Measurements from ENCODE around the gene THAP9.

The THAP9 gene

DNA sequence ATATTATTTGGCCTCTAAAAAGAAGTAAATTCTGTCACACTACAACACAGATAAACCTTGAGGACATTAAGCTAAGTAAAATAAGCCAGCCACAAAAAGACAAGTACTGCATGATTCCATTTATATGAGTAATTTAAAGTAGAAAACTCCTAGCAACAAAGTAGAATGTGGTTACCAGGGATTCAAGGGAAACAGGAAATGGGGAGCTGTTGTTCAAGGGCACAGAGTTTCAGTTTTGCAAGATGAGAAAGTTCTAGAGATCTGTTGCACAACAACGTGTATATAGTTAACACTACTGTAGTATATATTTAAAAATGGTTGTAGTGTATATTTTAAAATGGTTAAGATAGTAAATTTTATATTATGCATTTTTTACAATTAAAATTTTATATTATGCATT, 34.9 kb upstream of the THAP9 start:
- H3K27ac ChIP-seq (ENCODE audit: extremely low read depth, low read depth, low read length): no peak overlapping the region
- H3K4me1 ChIP-seq (ENCODE audit: control insufficient read depth, insufficient read depth, low read length): no peaks in the 10 kb centered on the region
- ChIA-PET CTCF (interaction anchor here (0.6 to 0.7 kb wide), 2 partner anchors 64 to 87 kb away, joined by 4 to 5 read pairs; no protein-coding TSS in a partner anchor), POLR2A (interaction anchor here (0.6 kb wide), 1 partner anchor 146 kb away, joined by 3 read pairs; no protein-coding TSS in a partner anchor)
- no peaks in the 10 kb centered on the region for H3K9me3 ChIP-seq (ENCODE audit: control insufficient read depth, insufficient read depth, low read depth, low read length)
- H3K4me3 ChIP-seq (ENCODE audit: low read depth, low read length): no peak overlapping the region
- H3K36me3 ChIP-seq (ENCODE audit: control insufficient read depth in 2 of 2, insufficient read depth in 1 of 2, low read length in 2 of 2): peaks cover 43 to 78% of the 10 kb centered on the region in 2 experiments
- TF ChIP-seq ZNF16 (tag by site-specific recombination; IDR thresholded peaks at IDR 0.05; ENCODE audit: low read depth) (no peak), ZNF169 (tag by site-specific recombination; IDR thresholded peaks at IDR 0.05) (no peak), ZNF623 (tag by site-specific recombination; IDR thresholded peaks at IDR 0.05) (no peak), REPIN1 (tag by site-specific recombination; IDR thresholded peaks at IDR 0.05; ENCODE audit: low read depth) (no peak), ZNF391 (tag by site-specific recombination; IDR thresholded peaks at IDR 0.05; ENCODE audit: borderline replicate concordance, low read depth) (no peak), ZNF157 (tag by site-specific recombination; IDR thresholded peaks at IDR 0.05) (no peak), ZNF501 (tag by site-specific recombination; IDR thresholded peaks at IDR 0.05) (no peak), ZNF510 (tag by site-specific recombination; IDR thresholded peaks at IDR 0.05; ENCODE audit: insufficient replicate concordance) (no peak), SCRT1 (tag by site-specific recombination; IDR thresholded peaks at IDR 0.05; ENCODE audit: borderline replicate concordance) (no peak), ZNF302 (tag by site-specific recombination; IDR thresholded peaks at IDR 0.05; ENCODE audit: low read depth) (no peak), ZSCAN16 (tag by site-specific recombination; IDR thresholded peaks at IDR 0.05) (no peak)
- TF ChIP-seq, protein P1, sequence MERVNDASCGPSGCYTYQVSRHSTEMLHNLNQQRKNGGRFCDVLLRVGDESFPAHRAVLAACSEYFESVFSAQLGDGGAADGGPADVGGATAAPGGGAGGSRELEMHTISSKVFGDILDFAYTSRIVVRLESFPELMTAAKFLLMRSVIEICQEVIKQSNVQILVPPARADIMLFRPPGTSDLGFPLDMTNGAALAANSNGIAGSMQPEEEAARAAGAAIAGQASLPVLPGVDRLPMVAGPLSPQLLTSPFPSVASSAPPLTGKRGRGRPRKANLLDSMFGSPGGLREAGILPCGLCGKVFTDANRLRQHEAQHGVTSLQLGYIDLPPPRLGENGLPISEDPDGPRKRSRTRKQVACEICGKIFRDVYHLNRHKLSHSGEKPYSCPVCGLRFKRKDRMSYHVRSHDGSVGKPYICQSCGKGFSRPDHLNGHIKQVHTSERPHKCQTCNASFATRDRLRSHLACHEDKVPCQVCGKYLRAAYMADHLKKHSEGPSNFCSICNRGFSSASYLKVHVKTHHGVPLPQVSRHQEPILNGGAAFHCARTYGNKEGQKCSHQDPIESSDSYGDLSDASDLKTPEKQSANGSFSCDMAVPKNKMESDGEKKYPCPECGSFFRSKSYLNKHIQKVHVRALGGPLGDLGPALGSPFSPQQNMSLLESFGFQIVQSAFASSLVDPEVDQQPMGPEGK (tag by site-specific recombination; IDR thresholded peaks at IDR 0.05): no peak
- TF ChIP-seq, protein P2, sequence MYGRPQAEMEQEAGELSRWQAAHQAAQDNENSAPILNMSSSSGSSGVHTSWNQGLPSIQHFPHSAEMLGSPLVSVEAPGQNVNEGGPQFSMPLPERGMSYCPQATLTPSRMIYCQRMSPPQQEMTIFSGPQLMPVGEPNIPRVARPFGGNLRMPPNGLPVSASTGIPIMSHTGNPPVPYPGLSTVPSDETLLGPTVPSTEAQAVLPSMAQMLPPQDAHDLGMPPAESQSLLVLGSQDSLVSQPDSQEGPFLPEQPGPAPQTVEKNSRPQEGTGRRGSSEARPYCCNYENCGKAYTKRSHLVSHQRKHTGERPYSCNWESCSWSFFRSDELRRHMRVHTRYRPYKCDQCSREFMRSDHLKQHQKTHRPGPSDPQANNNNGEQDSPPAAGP (tag by site-specific recombination; IDR thresholded peaks at IDR 0.05): no peak
- TF ChIP-seq, protein P3, sequence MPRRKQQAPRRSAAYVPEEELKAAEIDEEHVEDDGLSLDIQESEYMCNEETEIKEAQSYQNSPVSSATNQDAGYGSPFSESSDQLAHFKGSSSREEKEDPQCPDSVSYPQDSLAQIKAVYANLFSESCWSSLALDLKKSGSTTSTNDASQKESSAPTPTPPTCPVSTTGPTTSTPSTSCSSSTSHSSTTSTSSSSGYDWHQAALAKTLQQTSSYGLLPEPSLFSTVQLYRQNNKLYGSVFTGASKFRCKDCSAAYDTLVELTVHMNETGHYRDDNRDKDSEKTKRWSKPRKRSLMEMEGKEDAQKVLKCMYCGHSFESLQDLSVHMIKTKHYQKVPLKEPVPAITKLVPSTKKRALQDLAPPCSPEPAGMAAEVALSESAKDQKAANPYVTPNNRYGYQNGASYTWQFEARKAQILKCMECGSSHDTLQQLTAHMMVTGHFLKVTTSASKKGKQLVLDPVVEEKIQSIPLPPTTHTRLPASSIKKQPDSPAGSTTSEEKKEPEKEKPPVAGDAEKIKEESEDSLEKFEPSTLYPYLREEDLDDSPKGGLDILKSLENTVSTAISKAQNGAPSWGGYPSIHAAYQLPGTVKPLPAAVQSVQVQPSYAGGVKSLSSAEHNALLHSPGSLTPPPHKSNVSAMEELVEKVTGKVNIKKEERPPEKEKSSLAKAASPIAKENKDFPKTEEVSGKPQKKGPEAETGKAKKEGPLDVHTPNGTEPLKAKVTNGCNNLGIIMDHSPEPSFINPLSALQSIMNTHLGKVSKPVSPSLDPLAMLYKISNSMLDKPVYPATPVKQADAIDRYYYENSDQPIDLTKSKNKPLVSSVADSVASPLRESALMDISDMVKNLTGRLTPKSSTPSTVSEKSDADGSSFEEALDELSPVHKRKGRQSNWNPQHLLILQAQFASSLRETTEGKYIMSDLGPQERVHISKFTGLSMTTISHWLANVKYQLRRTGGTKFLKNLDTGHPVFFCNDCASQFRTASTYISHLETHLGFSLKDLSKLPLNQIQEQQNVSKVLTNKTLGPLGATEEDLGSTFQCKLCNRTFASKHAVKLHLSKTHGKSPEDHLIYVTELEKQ (tag by site-specific recombination; IDR thresholded peaks at IDR 0.05; ENCODE audit: borderline replicate concordance): no peak
- TF ChIP-seq, protein P4, sequence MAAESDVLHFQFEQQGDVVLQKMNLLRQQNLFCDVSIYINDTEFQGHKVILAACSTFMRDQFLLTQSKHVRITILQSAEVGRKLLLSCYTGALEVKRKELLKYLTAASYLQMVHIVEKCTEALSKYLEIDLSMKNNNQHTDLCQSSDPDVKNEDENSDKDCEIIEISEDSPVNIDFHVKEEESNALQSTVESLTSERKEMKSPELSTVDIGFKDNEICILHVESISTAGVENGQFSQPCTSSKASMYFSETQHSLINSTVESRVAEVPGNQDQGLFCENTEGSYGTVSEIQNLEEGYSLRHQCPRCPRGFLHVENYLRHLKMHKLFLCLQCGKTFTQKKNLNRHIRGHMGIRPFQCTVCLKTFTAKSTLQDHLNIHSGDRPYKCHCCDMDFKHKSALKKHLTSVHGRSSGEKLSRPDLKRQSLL (tag by site-specific recombination; IDR thresholded peaks at IDR 0.05): no peak
- TF ChIP-seq, protein P5, sequence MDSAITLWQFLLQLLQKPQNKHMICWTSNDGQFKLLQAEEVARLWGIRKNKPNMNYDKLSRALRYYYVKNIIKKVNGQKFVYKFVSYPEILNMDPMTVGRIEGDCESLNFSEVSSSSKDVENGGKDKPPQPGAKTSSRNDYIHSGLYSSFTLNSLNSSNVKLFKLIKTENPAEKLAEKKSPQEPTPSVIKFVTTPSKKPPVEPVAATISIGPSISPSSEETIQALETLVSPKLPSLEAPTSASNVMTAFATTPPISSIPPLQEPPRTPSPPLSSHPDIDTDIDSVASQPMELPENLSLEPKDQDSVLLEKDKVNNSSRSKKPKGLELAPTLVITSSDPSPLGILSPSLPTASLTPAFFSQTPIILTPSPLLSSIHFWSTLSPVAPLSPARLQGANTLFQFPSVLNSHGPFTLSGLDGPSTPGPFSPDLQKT (IDR thresholded peaks at IDR 0.05; ENCODE audit: borderline replicate concordance, low read depth, low read length): no peak
